Suprapubic skin (tissue), 4 donors: Measurements from ENCODE around the gene FGF1. TPM values are rescaled to one million over a fixed set of nuclear protein-coding genes. Genes with fewer than 3 reads are reported as not detected.

Experiments
- DNase-seq, 2 donors: peaks; one replicate each; pipeline ENCODE4 v3.0.0-alpha.2; 2019; ENCODE audit warnings: low spot score in 2 of 2
- H3K27ac ChIP-seq: fragments of 200-600 bp; sonication (generic); one replicate; pipeline ENCODE4 v1.5.1; 2019
- H3K27me3 ChIP-seq: fragments of 200-600 bp; sonication (generic); one replicate; pipeline ENCODE4 v1.5.1; 2019
- H3K36me3 ChIP-seq: fragments of 200-600 bp; sonication (generic); one replicate; pipeline ENCODE4 v1.5.1; 2019
- H3K4me1 ChIP-seq: fragments of 200-600 bp; sonication (generic); one replicate; pipeline ENCODE4 v1.5.1; 2019
- H3K4me3 ChIP-seq: fragments of 200-600 bp; sonication (generic); one replicate; pipeline ENCODE4 v1.5.1; 2019; ENCODE audit warnings: mild to moderate bottlenecking
- H3K9me3 ChIP-seq: fragments of 200-600 bp; sonication (generic); one replicate; pipeline ENCODE4 v1.5.1; 2019
- CTCF ChIP-seq, 2 donors: fragments of 200-600 bp in 1 of 2; fragments of 450-650 bp in 1 of 2; sonication (generic) in 1 of 2; IDR thresholded peaks; one replicate each; pipeline ENCODE4 v1.5.1; 2016 to 2019; ENCODE audit warnings: antibody characterized with exemption in 2 of 2, mild to moderate bottlenecking in 1 of 2, moderate library complexity in 1 of 2
- EP300 ChIP-seq: sonication (generic); formaldehyde crosslinking; IDR thresholded peaks from one replicate; pipeline ENCODE4 v1.6.1; 2017; ENCODE audit warnings: antibody characterized with exemption
- POLR2A ChIP-seq, 2 donors: fragments of 450-650 bp; IDR thresholded peaks; one replicate each; pipeline ENCODE4 v1.6.1; 2017; ENCODE audit warnings: antibody characterized with exemption in 2 of 2, mild to moderate bottlenecking in 2 of 2, moderate library complexity in 2 of 2
- POLR2AphosphoS5 ChIP-seq, 3 donors: sonication (generic); formaldehyde crosslinking; IDR thresholded peaks; one replicate each; pipeline ENCODE4 v1.6.1; 2017; ENCODE audit warnings: antibody characterized with exemption in 3 of 3
- WGBS: methylation state at CpG from one replicate; pipeline ENCODE4 v1.1.5; 2018; 5-methylcytosine and 5-hydroxymethylcytosine counted together
- total RNA-seq, 4 donors: library from RNA; depleted of rRNA; stranded (reverse); fragments of >200 nt; gene quantifications; one replicate each; pipeline ENCODE4 v1.1.0, GENCODE V29; 2016

Gene FGF1
- 1 to 10 TPM in 3 of 4 donors, under 1 TPM in 1; 0.48 to 2.5 (median 1.9) TPM for total RNA-seq

GRCh38 chr5:142685418-142686209 is at the start of gene FGF1:
Gene FGF1 (minus strand): TSS chr5:142686090. CDS start chr5:142614127, 71,963 bp downstream.
- peaks cover 34% of the 10 kb centered on the region for H3K4me1 ChIP-seq
- TF ChIP-seq EP300 (no peak), POLR2AphosphoS5 (IDR thresholded peaks at IDR 0.05) (no peak), CTCF (IDR thresholded peaks at IDR 0.05) (no peak), POLR2A (IDR thresholded peaks at IDR 0.05) (no peak)
- DNase-seq, result no peak
- H3K36me3 ChIP-seq, result no peaks in the 10 kb centered on the region
- 38% methylated on average over 12 of the region's 12 CpGs for WGBS
- H3K27ac ChIP-seq, result peak within 1 kb of the TSS; percentile 47
- no peaks in the 10 kb centered on the region for H3K27me3 ChIP-seq
- no peaks in the 10 kb centered on the region for H3K9me3 ChIP-seq
- peak within 1 kb of the TSS; percentile 6 for H3K4me3 ChIP-seq

- no peaks in the 10 kb centered on the region for H3K27me3 ChIP-seq
- TF ChIP-seq CTCF (IDR thresholded peaks at IDR 0.05) (no peak), EP300 (no peak), POLR2A (IDR thresholded peaks at IDR 0.05) (no peak), POLR2AphosphoS5 (IDR thresholded peaks at IDR 0.05) (no peak)
- H3K36me3 ChIP-seq, result no peaks in the 10 kb centered on the region
- peaks cover 6% of the 10 kb centered on the region for H3K4me1 ChIP-seq
- WGBS, result 98% methylated on average over 2 of the region's 2 CpGs
- no peak overlapping the region for H3K4me3 ChIP-seq
- H3K9me3 ChIP-seq, result no peaks in the 10 kb centered on the region
- no peak for DNase-seq
- H3K27ac ChIP-seq, result no peak overlapping the region
These were observed 41.8 kb upstream of the FGF1 start for GRCh38 chr5:142727735-142728047.

- Histone ChIP-seq H3K27me3 (no peaks in the 10 kb centered on the region), H3K27ac (no peak overlapping the region), H3K4me1 (peaks cover 8% of the 10 kb centered on the region), H3K4me3 (no peak overlapping the region), H3K36me3 (no peaks in the 10 kb centered on the region), H3K9me3 (no peaks in the 10 kb centered on the region)
- no peak for DNase-seq
- WGBS, result 43% methylated on average over 2 of the region's 2 CpGs
- no peak for TF ChIP-seq EP300
- TF ChIP-seq POLR2AphosphoS5 (IDR thresholded peaks at IDR 0.05), result no peak
- no peak for TF ChIP-seq CTCF (IDR thresholded peaks at IDR 0.05)
- no peak for TF ChIP-seq POLR2A (IDR thresholded peaks at IDR 0.05)
These were observed 40.4 kb upstream of the FGF1 start for GRCh38 chr5:142726188-142726731.

GRCh38 chr5:142725231-142726187 is 39.6 kb upstream of the FGF1 start:
- Histone ChIP-seq H3K9me3 (no peaks in the 10 kb centered on the region), H3K27ac (no peak overlapping the region), H3K4me1 (peaks cover 11% of the 10 kb centered on the region), H3K4me3 (no peak overlapping the region), H3K27me3 (no peaks in the 10 kb centered on the region), H3K36me3 (no peaks in the 10 kb centered on the region)
- WGBS, result 80% methylated on average over 4 of the region's 4 CpGs
- DNase-seq, result no peak
- TF ChIP-seq CTCF (IDR thresholded peaks at IDR 0.05) (no peak), POLR2AphosphoS5 (IDR thresholded peaks at IDR 0.05) (no peak), EP300 (no peak), POLR2A (IDR thresholded peaks at IDR 0.05) (no peak)

- Histone ChIP-seq H3K36me3 (no peaks in the 10 kb centered on the region), H3K27ac (no peak overlapping the region), H3K9me3 (no peaks in the 10 kb centered on the region), H3K27me3 (no peaks in the 10 kb centered on the region), H3K4me1 (peaks cover 11% of the 10 kb centered on the region), H3K4me3 (no peak overlapping the region)
- TF ChIP-seq CTCF (IDR thresholded peaks at IDR 0.05) (no peak), POLR2AphosphoS5 (IDR thresholded peaks at IDR 0.05) (no peak), EP300 (no peak), POLR2A (IDR thresholded peaks at IDR 0.05) (no peak)
- WGBS, result 89% methylated on average over 9 of the region's 9 CpGs
- no peak for DNase-seq
These were observed 38.9 kb upstream of the FGF1 start for GRCh38 chr5:142724821-142725220.
